Right renal pelvis (tissue), 4 donors: ENCODE measurements around the gene NKAIN4. TPM values are rescaled to one million over a fixed set of nuclear protein-coding genes. Genes with fewer than 3 reads are reported as not detected.

ENCODE experiments used
- DNase-seq, 4 donors: peaks; one replicate each; pipeline ENCODE4 v3.0.0-alpha.2; 2013; ENCODE audit warnings: low read depth in 4 of 4, low spot score in 3 of 4, missing footprints in 1 of 4
- polyA plus RNA-seq, 4 donors: library from polyadenylated mRNA; unstranded; fragments of 120-200 nt; gene quantifications; one replicate each; pipeline ENCODE4 v1.2.1, GENCODE V29; 2013; ENCODE audit not compliant: insufficient read length in 4 of 4

The NKAIN4 gene
- polyA plus RNA-seq, 4 donors: 26.0 to 41.5 (median 29.8) TPM

GRCh38 chr20:63202811-63203526 lies 51.3 kb downstream of the NKAIN4 start:
- DNase-seq: no peak

GRCh38 chr20:63202021-63202420 lies 52.2 kb downstream of the NKAIN4 start:
- DNase-seq: no peak

- no peak for DNase-seq
Measured at GRCh38 chr20:63198606-63199005, 55.7 kb downstream of the NKAIN4 start.

- no peak for DNase-seq
Measured at GRCh38 chr20:63196768-63197470, 57.3 kb downstream of the NKAIN4 start.

GRCh38 chr20:63194797-63195173 lies 59.5 kb downstream of the NKAIN4 start:
- DNase-seq: no peak

- DNase-seq: no peak
Measured at GRCh38 chr20:63194007-63194796, 60.1 kb downstream of the NKAIN4 start.

GRCh38 chr20:63192721-63193120 lies 61.5 kb downstream of the NKAIN4 start:
- no peak for DNase-seq

GRCh38 chr20:63191400-63191799 lies 62.9 kb downstream of the NKAIN4 start:
- no peak for DNase-seq

- no peak for DNase-seq
Measured at GRCh38 chr20:63190828-63191227, 63.4 kb downstream of the NKAIN4 start.

Other genes with a start within 250 kb of the NKAIN4 start
- gene BHLHE23, start 247.5 kb downstream of the NKAIN4 start, polyA plus RNA-seq: under 1 TPM in 1 of 4 donors, not detected in 3; 0.08 TPM
- 10 to 100 TPM; 43.5 to 50.1 (median 48.4) TPM for gene YTHDF1, start 38.3 kb downstream of the NKAIN4 start, polyA plus RNA-seq
- 1 to 10 TPM in 3 of 4 donors, under 1 TPM in 1; 0.44 to 2.7 (median 2.1) TPM for gene BIRC7, start 18.6 kb downstream of the NKAIN4 start, polyA plus RNA-seq
- gene ARFGAP1, start 18.4 kb upstream of the NKAIN4 start, polyA plus RNA-seq: 10 to 100 TPM; 62.3 to 77.0 (median 67.9) TPM
- under 1 TPM; 0.67 to 0.97 (median 0.78) TPM for gene COL20A1, start 38.7 kb upstream of the NKAIN4 start, polyA plus RNA-seq
- 10 to 100 TPM in 3 of 4 donors, 1 to 10 TPM in 1; 6.1 to 14.7 (median 12.7) TPM for gene CHRNA4, start 106.9 kb upstream of the NKAIN4 start, polyA plus RNA-seq
- gene KCNQ2, start 218.2 kb upstream of the NKAIN4 start, polyA plus RNA-seq: 1 to 10 TPM; 4.9 to 9.0 (median 5.1) TPM
- 1 to 10 TPM in 3 of 4 donors, under 1 TPM in 1; 0.56 to 3.8 (median 1.4) TPM for gene EEF1A2, start 244.6 kb upstream of the NKAIN4 start, polyA plus RNA-seq